Measurements from ENCODE around the gene ZBTB7A. TPM values are rescaled to one million over a fixed set of nuclear protein-coding genes. Genes with fewer than 3 reads are reported as not detected.

Gene ZBTB7A
- total and polyA plus RNA-seq, 2 donors (not counting 1 experiment from before 2014, with no cell fraction given) = 4.9 to 17.7 TPM

DNA sequence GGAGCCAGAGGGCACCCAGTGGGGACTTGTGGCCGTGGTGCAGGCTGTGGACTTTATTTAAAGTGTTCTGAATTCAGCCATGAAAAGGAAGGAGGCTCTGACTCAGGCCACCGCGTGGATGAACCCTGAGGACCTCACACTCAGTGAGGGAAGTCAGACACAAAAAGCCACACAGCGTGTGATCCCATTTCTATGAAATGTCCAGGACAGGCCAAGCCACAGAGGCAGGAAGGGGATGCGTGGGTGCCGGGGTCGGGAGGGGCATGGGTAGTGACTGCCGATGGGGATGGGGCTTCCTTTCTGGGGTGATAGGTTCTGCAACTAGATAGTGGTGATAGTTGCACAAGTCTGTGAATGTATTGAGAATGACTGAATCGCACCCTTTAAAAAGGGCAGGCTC, 8.7 kb upstream of the ZBTB7A start:
- Histone ChIP-seq H3K9me3 (ENCODE audit: control insufficient read depth, insufficient read depth, low read depth, low read length) (no peaks in the 10 kb centered on the region), H3K9ac (ENCODE audit: insufficient read depth, low read length) (no peak overlapping the region), H3K4me2 (ENCODE audit: extremely low read depth, insufficient read depth, low read length) (no peak overlapping the region), H3K36me3 (ENCODE audit: control insufficient read depth, insufficient read depth, low read length) (no peaks in the 10 kb centered on the region), H3K79me2 (ENCODE audit: control insufficient read depth, insufficient read depth, low read length) (no peaks in the 10 kb centered on the region), H3K4me3 (replicated peaks in 1 of 4; ENCODE audit: control extremely low read depth in 1 of 4, insufficient read depth in 1 of 4, low read depth in 3 of 4, low read length in 4 of 4) (no peak overlapping the region), H3K27ac (ENCODE audit: insufficient read depth, low read length) (no peak overlapping the region), H3K27me3 (ENCODE audit: control insufficient read depth, insufficient read depth, low read length) (no peaks in the 10 kb centered on the region), H2AFZ (ENCODE audit: low read length) (no peak overlapping the region), H3K4me1 (ENCODE audit: control insufficient read depth, extremely low read depth, insufficient read depth, low read length) (no peaks in the 10 kb centered on the region), H4K20me1 (ENCODE audit: control insufficient read depth, extremely low read depth, insufficient read depth, low read length) (no peaks in the 10 kb centered on the region)
- peak in 1 of 2 donors; percentile 39 for DNase-seq (ENCODE audit: low read depth in 2 of 2)
- no peak for TF ChIP-seq CTCF (conservative IDR thresholded peaks at IDR 0.05 in 1 of 2, IDR thresholded peaks at IDR 0.05 in 1 of 2; ENCODE audit: low read depth in 1 of 2, low read length in 2 of 2)
- no peak for TF ChIP-seq EZH2 (IDR thresholded peaks at IDR 0.05; ENCODE audit: low read length, missing control alignments)

- H2AFZ ChIP-seq (ENCODE audit: low read length) = no peak overlapping the region
- H3K9me3 ChIP-seq (ENCODE audit: control insufficient read depth, insufficient read depth, low read depth, low read length) = no peaks in the 10 kb centered on the region
- no peak for TF ChIP-seq CTCF (conservative IDR thresholded peaks at IDR 0.05 in 1 of 2, IDR thresholded peaks at IDR 0.05 in 1 of 2; ENCODE audit: low read depth in 1 of 2, low read length in 2 of 2)
- TF ChIP-seq EZH2 (IDR thresholded peaks at IDR 0.05; ENCODE audit: low read length, missing control alignments) = no peak
- no peak for DNase-seq (ENCODE audit: low read depth in 2 of 2)
- H3K4me3 ChIP-seq (replicated peaks in 1 of 4; ENCODE audit: control extremely low read depth in 1 of 4, insufficient read depth in 1 of 4, low read depth in 3 of 4, low read length in 4 of 4) = no peak overlapping the region
- no peak overlapping the region for H3K9ac ChIP-seq (ENCODE audit: insufficient read depth, low read length)
- H4K20me1 ChIP-seq (ENCODE audit: control insufficient read depth, extremely low read depth, insufficient read depth, low read length) = no peaks in the 10 kb centered on the region
- H3K36me3 ChIP-seq (ENCODE audit: control insufficient read depth, insufficient read depth, low read length) = no peaks in the 10 kb centered on the region
- no peak overlapping the region for H3K4me2 ChIP-seq (ENCODE audit: extremely low read depth, insufficient read depth, low read length)
- H3K27me3 ChIP-seq (ENCODE audit: control insufficient read depth, insufficient read depth, low read length) = no peaks in the 10 kb centered on the region
- no peak overlapping the region for H3K27ac ChIP-seq (ENCODE audit: insufficient read depth, low read length)
- no peaks in the 10 kb centered on the region for H3K79me2 ChIP-seq (ENCODE audit: control insufficient read depth, insufficient read depth, low read length)
- peaks cover 2% of the 10 kb centered on the region for H3K4me1 ChIP-seq (ENCODE audit: control insufficient read depth, extremely low read depth, insufficient read depth, low read length)
Measured at GRCh38 chr19:4071610-4072009, 4.9 kb upstream of the ZBTB7A start.

GRCh38 chr19:4069331-4069959, 2.7 kb upstream of the ZBTB7A start:
- Histone ChIP-seq H3K9ac (ENCODE audit: insufficient read depth, low read length) (no peak overlapping the region), H2AFZ (ENCODE audit: low read length) (no peak overlapping the region), H3K4me3 (replicated peaks in 1 of 4; ENCODE audit: control extremely low read depth in 1 of 4, insufficient read depth in 1 of 4, low read depth in 3 of 4, low read length in 4 of 4) (no peak overlapping the region), H3K4me2 (ENCODE audit: extremely low read depth, insufficient read depth, low read length) (no peak overlapping the region), H3K36me3 (ENCODE audit: control insufficient read depth, insufficient read depth, low read length) (no peaks in the 10 kb centered on the region), H3K27me3 (ENCODE audit: control insufficient read depth, insufficient read depth, low read length) (no peaks in the 10 kb centered on the region), H3K9me3 (ENCODE audit: control insufficient read depth, insufficient read depth, low read depth, low read length) (no peaks in the 10 kb centered on the region), H3K79me2 (ENCODE audit: control insufficient read depth, insufficient read depth, low read length) (peaks cover 7% of the 10 kb centered on the region), H4K20me1 (ENCODE audit: control insufficient read depth, extremely low read depth, insufficient read depth, low read length) (no peaks in the 10 kb centered on the region), H3K4me1 (ENCODE audit: control insufficient read depth, extremely low read depth, insufficient read depth, low read length) (peaks cover 2% of the 10 kb centered on the region), H3K27ac (ENCODE audit: insufficient read depth, low read length) (no peak overlapping the region)
- TF ChIP-seq EZH2 (IDR thresholded peaks at IDR 0.05; ENCODE audit: low read length, missing control alignments) (no peak), CTCF (conservative IDR thresholded peaks at IDR 0.05 in 1 of 2, IDR thresholded peaks at IDR 0.05 in 1 of 2; ENCODE audit: low read depth in 1 of 2, low read length in 2 of 2) (no peak)
- no peak for DNase-seq (ENCODE audit: low read depth in 2 of 2)

All from fibroblast of lung (primary cell).